Upper lobe of right lung (tissue), 1 donor: Measurements from ENCODE around the gene ZBTB34. TPM values are rescaled to one million over a fixed set of nuclear protein-coding genes. Genes with fewer than 3 reads are reported as not detected.

Experiments used
- ATAC-seq: fragments of 200-7000 bp; cut with Tn5 transposase; one replicate; pipeline ENCODE4 v1.9.1; 2020; ENCODE audit warnings: mild to moderate bottlenecking, moderate library complexity
- DNase-seq: peaks from one replicate; pipeline ENCODE4 v3.0.0-alpha.2; 2020
- H3K27ac ChIP-seq: fragments of 200-600 bp; one replicate; pipeline ENCODE4 v1.8.0; 2022
- H3K27me3 ChIP-seq: fragments of 200-600 bp; one replicate; pipeline ENCODE4 v1.8.0; 2022; ENCODE audit warnings: mild to moderate bottlenecking
- H3K36me3 ChIP-seq: fragments of 200-600 bp; one replicate; pipeline ENCODE4 v1.8.0; 2022
- H3K4me1 ChIP-seq: fragments of 200-600 bp; one replicate; pipeline ENCODE4 v1.8.0; 2022
- H3K4me3 ChIP-seq: fragments of 200-600 bp; one replicate; pipeline ENCODE4 v1.8.0; 2022; ENCODE audit warnings: mild to moderate bottlenecking
- H3K9me3 ChIP-seq: fragments of 200-600 bp; one replicate; pipeline ENCODE4 v1.8.0; 2022
- intact Hi-C: fragments of 100-400 bp; cut with DNase I; formaldehyde crosslinking; loops from one replicate; pipeline ENCODE4 v1.11.0; 2022
- total RNA-seq: library from RNA; stranded (reverse); fragmentation: NEBNext Ultra II Directional; extraction: Animal tissue kit (Norgen Biotek cat#: 25700); gene quantifications from one replicate; pipeline ENCODE4 v1.2.1, GENCODE V29; 2021
- TF ChIP-seq, protein P1 (sequence below): fragments of 200-600 bp; IDR thresholded peaks from one replicate; pipeline ENCODE4 v1.8.0; 2022; ENCODE audit warnings: antibody characterized with exemption
- donor health status: DM: no; HTN: yes; CAD: no; lungs with severe emphysema.

ZBTB34 gene
- total RNA-seq, 1 donor from 2014 or later = 15.1 TPM

DNA sequence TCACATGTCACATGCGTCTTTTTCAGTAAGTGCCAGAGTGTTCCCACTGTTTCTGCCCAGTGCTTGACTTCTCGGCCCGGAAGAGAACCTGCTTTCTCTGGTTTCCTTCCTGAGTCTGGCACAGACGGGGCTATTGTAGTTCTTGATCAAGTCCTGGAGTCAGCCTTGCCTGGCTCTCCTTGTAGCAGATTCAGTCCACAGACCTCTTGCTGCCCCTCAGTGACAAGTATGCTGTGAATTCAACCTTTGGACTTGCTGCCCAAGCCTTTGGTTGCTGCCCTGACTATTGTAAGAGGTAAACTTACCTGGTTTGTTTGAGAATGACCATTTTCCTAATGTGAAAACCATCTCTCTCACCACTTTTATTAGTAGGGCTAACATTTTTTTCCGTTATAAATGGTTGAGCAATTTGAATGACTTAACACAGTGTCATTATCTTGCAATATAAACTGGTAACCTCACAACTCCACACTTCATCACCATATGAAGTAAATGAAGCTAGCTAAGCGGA, 24.7 kb downstream of the ZBTB34 start:
- TF ChIP-seq, protein P1, sequence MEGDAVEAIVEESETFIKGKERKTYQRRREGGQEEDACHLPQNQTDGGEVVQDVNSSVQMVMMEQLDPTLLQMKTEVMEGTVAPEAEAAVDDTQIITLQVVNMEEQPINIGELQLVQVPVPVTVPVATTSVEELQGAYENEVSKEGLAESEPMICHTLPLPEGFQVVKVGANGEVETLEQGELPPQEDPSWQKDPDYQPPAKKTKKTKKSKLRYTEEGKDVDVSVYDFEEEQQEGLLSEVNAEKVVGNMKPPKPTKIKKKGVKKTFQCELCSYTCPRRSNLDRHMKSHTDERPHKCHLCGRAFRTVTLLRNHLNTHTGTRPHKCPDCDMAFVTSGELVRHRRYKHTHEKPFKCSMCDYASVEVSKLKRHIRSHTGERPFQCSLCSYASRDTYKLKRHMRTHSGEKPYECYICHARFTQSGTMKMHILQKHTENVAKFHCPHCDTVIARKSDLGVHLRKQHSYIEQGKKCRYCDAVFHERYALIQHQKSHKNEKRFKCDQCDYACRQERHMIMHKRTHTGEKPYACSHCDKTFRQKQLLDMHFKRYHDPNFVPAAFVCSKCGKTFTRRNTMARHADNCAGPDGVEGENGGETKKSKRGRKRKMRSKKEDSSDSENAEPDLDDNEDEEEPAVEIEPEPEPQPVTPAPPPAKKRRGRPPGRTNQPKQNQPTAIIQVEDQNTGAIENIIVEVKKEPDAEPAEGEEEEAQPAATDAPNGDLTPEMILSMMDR = no peak
- ATAC-seq = peak; percentile 43
- no peak overlapping the region for H3K4me3 ChIP-seq
- no peaks in the 10 kb centered on the region for H3K4me1 ChIP-seq
- no peaks in the 10 kb centered on the region for H3K27me3 ChIP-seq
- intact Hi-C loops = no loop called here
- H3K9me3 ChIP-seq = no peaks in the 10 kb centered on the region
- no peak overlapping the region for H3K27ac ChIP-seq
- no peak for DNase-seq
- H3K36me3 ChIP-seq = peaks cover 32% of the 10 kb centered on the region

DNA sequence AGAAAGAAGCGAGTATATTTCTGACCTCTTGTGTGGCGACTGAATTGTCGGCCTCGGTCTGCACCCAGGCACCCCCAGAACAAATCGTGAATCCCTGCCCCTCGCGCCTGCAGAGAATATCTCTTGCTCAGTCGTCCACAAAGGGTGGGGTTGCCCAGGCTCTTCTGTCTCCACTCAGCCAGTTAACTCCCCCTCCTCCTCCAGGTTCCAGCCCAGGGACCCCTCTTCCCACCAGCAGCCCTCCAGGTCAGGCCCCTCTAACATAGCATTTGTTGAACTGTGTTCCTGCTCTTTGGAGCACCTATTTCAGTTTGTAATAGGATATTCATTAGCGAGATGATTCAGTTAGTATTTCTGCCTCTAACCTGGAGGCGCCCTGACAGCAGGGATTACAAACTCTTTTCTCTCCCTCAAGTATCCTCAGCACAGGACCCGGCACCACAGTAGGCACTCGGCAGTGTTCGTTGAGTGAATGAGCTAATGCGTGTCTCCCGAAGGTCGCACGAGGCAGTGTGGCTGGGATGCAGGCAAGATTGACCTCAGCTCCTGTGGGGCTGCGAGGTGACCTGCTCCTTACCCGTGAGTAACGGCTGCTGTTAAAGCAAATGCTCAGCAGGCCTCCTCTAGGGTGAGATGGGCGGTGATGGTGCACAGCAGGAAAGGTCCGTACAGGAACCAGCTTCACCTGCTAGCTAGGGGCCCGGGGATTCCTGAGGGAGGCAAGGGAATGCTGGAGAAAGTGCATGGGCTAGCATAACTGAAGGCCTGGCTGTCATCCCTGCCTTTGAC, 25.8 kb downstream of the ZBTB34 start:
- no peaks in the 10 kb centered on the region for H3K9me3 ChIP-seq
- TF ChIP-seq, protein P1 = no peak
- peaks cover 22% of the 10 kb centered on the region for H3K36me3 ChIP-seq
- no peak overlapping the region for H3K27ac ChIP-seq
- DNase-seq (peak; percentile 40), ATAC-seq (no peak)
- intact Hi-C loops = no loop called here
- no peaks in the 10 kb centered on the region for H3K27me3 ChIP-seq
- H3K4me1 ChIP-seq = no peaks in the 10 kb centered on the region
- no peak overlapping the region for H3K4me3 ChIP-seq

GRCh38 chr9:126886897-126887296, 26.5 kb downstream of the ZBTB34 start:
- Histone ChIP-seq H3K36me3 (peaks cover 15% of the 10 kb centered on the region), H3K27me3 (no peaks in the 10 kb centered on the region), H3K9me3 (no peaks in the 10 kb centered on the region), H3K27ac (no peak overlapping the region), H3K4me1 (no peaks in the 10 kb centered on the region), H3K4me3 (no peak overlapping the region)
- intact Hi-C loops = no loop called here
- DNase-seq (peak; percentile 21), ATAC-seq (no peak)
- TF ChIP-seq, protein P1 = no peak

DNA sequence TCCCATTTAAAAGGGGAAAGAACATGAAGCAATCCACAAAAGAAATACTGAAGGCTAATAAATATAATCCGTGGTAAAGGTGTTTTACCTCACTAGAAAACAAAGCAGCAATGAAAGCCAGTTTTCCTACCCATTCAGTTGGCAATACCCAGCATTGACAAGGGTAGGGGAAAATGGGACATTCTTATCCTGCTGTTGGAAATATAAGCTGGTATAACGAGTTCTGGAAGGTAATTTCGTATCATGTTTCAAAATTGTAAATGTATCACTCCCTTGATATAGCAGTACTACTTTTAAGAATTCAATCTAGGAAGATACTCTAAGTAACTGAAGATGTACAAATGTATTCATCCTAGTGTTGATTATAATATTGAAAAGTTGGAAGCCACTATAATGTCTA, 31.2 kb downstream of the ZBTB34 start:
- Histone ChIP-seq H3K27me3 (no peaks in the 10 kb centered on the region), H3K4me1 (no peaks in the 10 kb centered on the region), H3K27ac (no peak overlapping the region), H3K36me3 (no peaks in the 10 kb centered on the region), H3K4me3 (no peak overlapping the region), H3K9me3 (no peaks in the 10 kb centered on the region)
- TF ChIP-seq, protein P1 = no peak
- no peak for ATAC-seq
- no peak for DNase-seq
- intact Hi-C loops = no loop called here

DNA sequence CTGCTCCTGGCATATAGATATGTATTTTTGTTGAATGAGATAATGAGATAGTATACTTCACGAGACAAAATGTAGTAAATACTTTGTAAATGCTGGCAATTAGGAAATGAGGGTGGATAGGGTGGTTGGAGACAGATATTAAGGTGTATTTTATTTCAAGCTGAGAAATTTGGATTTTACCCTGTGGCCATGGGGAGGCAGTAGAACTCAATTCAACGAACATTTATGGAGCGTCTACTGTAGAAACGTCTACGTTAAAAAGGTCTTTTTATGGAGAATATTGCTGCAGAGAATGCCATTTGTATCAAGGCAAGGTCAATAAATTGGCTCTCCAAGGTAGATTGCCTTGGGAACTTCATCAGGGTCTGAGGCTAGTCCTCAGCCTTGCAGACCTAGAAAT, 32.6 kb downstream of the ZBTB34 start:
- TF ChIP-seq, protein P1 = peak; percentile 27
- ATAC-seq = peak; percentile 38

More for the DNA sequence above, 32.6 kb downstream of the ZBTB34 start:
- Histone ChIP-seq H3K27me3 (no peaks in the 10 kb centered on the region), H3K4me1 (no peaks in the 10 kb centered on the region), H3K9me3 (no peaks in the 10 kb centered on the region), H3K4me3 (no peak overlapping the region), H3K36me3 (no peaks in the 10 kb centered on the region), H3K27ac (no peak overlapping the region)
- no peak for DNase-seq
- intact Hi-C loops = no loop called here
